CD4-positive, alpha-beta T cell treated with Interleukin-4 for 1 hour (primary cell): ENCODE results near the gene PRR9.
"Not testable (repeated sequence)": the region's sequence is repeated elsewhere in the genome, so short reads cannot be mapped to it uniquely, and the experiment has no call there.

Experiments
- DNase-seq, 2 donors: peaks; one replicate each; pipeline ENCODE4 v3.0.0-alpha.2; 2020 to 2022

Gene PRR9, protein sequence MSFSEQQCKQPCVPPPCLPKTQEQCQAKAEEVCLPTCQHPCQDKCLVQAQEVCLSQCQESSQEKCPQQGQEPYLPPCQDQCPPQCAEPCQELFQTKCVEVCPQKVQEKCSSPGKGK

DNA sequence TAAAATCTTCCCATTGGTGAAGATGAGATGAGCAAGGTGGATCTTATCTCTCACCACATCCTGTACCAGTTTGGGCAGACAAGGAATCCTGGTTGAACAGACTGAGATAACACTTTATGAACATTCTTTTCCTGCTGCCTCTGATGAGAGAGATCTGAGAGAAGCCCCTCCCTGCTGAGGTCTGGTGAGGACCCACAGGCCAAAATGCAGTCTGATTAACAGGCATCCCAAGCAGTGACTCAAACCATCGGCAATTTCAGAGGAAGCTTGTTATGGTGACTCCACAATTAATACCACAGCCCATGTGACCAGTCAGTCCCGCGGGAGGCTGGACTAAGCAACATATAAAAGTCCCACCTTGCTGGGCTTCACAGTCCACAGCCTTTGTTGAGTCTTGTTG, at the start of gene PRR9:
PRR9 (plus strand) TSS at position 373 of the 400 bp plus-strand sequence. CDS start 561 bp downstream, outside the sequence.
- DNase-seq = no peak

DNA sequence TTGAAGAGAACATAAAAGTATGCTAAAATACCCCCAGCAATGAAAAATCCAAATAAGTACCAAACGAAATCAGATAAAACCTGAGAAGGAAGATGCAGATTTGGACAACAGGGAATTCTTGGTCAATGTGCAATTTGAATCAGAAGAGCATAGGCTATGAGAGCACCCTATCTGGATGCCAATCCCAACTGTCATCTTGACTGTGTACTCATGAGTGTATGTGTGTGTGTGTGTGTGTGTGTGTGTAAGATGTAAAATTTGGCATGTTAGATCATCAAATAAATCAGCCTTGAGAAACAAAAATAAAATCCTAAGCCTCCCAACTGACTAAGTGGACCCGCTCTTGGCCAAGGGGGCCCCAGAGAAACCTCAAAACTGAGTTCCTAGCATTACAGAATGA, 48.7 kb upstream of the PRR9 start:
- DNase-seq = no peak

DNA sequence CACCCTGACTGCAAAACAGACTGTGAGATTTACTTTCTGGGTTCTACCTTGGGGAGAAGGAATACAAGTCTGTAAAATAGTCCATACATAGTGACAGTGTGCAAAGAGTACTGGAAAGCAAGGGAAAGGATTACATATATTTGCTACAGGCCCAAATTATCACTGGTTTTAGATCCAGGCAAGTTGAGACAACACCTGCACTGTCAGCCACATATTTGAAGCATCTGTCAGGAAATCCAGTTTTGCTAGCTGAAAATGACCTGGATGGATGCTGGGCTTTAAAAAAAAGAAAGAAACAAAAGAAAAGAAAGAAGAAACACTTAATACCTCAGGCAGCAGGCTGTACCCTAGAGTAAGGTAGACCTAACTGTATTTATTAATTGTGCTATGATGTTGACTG, 42.8 kb upstream of the PRR9 start:
- DNase-seq = no peak

DNA sequence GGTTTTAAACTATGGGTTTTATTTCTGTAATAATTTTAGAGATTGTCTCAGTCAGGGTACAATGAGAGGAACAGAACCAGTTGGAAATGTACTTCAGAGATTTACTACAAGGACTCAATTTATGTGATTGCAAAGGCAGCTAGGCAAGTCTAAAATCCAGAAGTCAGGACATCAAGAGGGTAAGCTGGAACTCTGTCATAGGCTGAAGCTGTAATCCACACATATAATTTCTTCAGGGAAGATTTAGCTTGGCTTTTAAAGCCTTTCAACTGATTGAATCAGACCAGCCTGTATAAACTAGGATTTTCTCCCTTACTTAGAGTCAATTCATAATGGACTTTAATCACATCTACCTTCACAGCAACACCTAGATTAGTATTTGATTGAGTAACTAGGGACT, 38.5 kb upstream of the PRR9 start:
- DNase-seq = no peak

DNA sequence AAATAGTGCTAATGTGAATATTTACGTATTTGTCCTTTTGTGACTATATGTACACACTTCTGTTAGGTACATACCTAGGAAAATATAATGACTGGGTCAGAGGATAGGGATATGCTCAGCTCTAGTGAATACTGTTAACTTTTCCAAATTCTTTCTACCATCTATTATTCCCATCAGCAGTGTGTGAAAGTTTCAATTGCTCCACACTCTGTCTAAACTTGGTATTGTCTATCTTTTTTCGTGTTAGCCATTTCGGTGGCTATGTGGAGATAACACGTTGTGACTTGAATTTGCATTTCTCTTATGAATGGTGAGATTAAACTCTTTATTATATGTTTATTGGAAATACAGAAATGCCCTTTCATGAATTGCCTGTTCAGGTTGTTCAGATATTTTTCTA, 36.8 kb upstream of the PRR9 start:
- no peak for DNase-seq

DNA sequence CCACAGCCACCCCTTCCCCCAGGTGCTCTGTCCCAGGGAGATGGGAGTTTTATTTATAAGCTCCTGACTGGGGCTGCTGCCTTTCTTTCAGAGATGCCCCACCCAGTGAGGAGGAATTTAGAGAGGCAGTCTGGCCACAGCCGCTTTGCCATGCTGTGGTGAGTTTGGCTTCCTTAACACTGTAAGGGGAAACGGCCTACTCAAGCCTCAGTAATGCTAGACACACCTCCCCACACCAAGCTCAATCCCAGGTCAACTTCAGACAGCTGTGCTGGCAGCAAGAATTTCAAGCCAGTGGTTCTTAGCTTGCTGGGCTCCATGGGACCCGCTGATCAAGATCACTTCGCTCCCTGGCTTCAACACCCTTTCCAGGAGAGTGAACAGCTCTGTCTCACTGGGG, 29.1 kb upstream of the PRR9 start:
- not testable (repeated sequence) for DNase-seq

DNA sequence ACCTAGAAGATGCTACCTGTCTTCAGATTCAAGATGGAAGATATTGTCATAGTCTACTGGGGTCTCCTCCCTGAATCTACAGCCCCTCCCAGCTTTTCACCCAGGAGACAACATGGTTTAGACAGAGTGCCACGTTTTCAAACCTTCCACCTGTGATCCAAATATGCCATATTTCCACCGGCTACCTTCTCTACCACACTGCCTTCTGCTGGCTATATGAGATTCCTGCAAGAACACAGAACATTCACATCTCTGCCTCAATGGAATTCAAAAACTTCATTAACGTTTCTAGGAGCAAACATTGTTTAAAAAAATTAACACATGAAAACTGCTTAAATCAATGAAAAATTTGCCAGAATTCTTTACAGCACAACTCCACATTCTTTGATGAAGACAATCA, 27.0 kb upstream of the PRR9 start:
- no peak for DNase-seq

DNA sequence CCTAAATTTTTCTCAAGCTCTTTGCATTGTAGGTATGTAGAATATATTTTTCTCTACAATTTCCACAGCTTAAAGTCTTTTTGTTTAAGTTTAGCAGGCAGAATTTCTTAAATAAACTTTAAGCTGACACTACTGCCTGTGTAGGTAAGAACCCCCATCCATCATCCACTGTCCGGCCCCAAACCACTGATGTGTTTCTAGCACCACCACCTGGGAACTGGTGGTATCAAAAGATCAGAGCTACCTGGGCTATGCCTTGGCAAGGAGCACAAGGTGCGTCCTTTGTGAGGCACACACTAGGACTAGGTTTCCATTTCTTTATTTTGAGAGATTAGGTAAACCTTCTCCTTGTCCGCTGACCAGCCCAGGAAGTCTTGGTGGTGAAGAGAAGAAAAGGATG, 24.7 kb upstream of the PRR9 start:
- no peak for DNase-seq

DNA sequence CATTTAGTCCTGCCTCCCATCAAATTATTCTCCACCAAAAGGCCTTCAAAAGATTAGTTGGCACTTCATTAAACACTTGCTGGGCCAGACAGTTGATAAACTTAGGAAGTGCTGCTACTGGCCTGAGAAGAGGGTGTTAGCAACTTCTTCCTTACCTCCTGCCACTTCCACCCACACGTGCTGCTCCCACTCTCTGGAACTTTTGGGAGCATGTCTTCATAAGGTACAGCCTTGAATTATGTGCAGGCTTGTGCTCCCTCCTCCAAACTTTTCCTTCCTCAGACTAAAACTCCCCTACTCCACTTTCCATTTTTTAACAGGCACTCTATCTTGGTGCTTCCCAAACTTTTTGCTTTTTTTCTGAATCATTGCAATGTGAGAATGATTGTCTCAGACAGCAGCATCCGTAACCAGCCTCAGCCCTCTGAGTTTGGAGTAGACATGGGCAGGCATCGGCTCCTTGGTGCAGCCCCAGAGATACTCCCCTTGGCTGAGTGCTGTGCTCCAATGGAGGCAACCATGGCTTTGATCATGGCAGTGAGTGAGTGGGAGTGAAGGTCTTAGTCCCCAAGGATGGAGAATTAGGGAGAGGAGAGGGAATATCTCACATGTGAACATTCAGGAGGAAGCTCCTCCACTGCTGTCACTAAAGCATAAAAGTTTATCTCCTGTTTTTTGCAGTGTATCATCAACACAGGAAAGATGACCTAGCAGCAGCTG, 22.9 kb upstream of the PRR9 start:
- no peak for DNase-seq

DNA sequence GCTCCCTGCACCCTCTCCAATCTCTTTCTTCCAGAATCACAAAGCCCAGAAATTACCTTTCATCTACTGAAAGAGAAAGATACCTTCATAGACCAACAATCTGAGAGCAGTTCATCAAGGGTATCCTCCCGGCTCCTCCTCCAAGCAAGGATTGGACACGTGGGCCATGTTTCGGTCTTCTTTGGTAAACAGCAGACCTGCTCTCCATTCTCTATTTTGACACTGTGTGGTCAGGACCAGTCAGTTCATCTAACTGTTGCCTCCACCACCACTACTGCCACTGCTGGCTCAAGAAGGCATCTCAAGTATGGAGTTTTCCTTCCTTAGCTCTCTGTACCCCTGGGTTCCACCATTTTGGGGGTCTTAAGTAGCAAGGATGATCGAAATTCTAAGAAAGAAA, 22.2 kb upstream of the PRR9 start:
- DNase-seq = no peak

DNA sequence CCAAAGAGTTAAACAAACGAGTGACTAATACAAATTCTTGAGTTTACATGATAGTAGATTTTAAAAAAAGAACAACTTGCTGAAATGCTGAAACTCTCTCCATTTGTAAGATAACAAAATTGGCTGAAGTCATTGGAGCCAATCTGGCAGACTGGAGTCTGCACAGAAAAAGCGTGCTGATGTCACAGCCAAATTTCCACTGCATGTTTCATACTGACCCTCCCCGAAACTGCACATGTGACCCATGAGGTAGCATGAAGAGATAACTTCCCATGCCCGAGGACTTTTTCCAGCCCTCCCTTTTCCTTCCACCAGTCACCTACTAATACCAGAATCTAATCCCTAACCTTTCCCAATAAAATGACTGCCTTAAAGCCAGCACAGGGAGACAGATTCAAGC, 15.4 kb upstream of the PRR9 start:
- no peak for DNase-seq

DNA sequence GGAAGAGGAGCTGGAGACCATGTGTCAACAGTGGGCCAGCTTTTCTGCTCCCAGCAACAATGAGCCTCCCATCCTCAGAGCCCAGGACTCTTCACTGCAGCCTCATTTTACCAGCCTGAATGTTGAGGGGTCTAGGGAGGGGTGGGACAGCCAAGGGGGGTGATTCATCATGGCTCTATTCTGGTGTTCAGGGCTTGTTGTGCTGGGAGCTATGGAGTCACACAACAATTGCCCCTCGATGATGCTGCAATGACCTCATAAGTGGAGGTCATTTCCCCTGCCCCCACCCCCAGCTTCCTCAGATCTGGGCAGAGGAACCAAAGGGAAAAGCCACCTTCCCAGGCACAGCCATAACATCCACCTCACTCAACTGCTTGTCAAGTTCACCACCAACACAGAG, 14.3 kb upstream of the PRR9 start, which contains the start of gene LELP1:
LELP1 (plus strand) TSS at position 301 of the 400 bp plus-strand sequence. CDS start 1,278 bp downstream, outside the sequence.
- DNase-seq = no peak

DNA sequence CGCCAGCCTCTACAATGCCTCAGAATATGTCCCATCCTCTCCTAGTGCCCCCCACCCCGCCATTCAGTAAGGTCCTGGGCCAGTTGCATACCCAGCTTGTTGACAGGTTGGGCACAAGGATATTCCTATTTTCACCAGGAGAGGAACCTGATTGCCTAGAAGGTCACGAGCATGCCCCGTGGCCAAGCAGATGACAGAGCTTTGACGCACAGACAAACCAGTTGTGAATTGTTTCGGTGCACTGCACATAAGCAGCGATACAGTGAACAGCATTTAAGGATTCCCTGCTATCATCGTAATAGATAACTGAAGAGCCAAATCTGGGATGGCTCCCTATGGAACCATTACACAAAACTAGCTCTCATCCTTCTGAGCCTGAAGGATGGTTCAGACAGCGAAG, 10.8 kb upstream of the PRR9 start:
- DNase-seq = no peak

DNA sequence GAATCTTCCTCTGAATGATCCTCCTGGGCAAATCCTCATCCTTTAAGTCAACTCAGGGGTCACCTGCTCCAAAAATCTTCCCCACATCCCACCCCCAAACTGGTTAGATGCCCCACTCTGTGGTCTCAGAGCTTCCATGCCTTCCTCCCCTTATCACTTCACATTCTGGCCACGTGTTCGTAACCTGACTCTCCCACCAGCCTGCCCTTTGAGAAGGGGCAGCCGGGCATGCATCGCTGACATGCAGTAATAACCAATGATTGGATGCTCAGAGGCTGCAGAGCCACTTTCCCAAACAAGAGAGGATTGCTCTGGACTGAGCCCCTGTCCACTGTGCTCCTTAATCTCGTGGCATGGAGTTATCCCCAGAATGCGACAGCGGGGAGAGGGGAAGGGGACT, 7.2 kb upstream of the PRR9 start:
- no peak for DNase-seq

DNA sequence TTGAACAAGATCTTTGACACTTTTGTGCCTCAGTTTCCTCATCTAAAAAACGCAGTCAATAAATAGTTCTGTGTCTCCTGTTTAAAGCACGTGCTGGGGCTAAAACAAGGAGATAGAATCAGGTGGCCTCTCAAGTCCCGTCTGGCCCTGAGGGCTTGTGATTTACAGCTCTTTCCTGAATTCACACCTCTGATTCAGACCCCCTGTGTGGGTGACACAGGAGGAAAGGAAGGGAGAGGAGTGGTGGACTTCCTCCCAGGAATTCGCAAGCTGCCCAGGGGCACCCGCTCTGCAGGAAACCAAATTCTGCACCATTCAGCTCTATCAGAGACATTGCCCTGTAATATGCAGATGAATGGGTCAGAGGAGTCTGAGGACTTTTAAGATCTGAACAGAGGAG, 5.2 kb upstream of the PRR9 start:
- no peak for DNase-seq

DNA sequence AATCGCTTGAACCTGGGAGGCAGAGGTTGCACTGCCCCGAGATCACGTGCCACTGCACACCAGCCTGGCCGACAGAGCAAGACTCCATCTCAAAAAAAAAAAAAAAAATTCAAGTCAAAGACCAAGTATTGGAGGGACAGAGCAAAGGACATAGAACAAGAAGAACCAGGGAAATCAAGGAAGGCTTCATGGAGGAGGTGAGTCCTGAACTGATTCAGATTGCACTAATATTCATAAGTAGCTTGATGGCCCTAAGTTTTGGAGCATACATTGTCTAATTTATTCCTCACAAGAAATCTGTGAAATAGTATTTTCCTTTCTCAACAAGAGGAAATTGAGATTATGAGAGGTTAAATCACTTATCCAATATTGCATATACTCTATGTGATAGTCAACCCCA, 3.9 kb upstream of the PRR9 start:
- DNase-seq = no peak

DNA sequence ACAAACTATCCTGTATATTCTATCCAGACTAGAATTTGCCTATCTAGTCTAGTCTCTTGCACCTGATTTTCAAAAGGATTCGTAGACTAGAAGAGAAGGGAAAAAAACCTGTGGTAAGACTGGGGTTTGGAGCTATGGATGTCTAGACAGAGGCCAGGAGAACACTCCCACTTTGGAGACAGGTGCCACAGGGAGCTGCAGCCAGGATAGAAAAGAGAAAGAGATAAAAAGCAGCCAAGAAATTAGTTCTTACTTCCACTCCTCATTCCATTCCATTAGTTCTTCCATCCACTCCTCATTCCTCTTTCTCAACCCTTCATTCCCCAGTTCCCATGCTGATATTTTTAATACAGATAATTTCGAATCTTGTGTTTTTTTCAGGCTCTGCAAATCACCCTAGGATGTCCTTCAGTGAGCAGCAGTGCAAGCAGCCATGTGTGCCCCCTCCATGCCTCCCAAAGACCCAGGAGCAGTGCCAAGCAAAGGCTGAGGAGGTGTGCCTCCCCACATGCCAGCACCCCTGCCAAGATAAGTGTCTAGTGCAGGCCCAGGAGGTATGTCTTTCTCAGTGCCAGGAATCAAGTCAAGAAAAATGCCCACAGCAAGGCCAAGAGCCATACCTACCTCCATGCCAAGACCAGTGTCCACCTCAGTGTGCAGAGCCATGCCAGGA, 496 bp downstream of the PRR9 start:
- DNase-seq = no peak

DNA sequence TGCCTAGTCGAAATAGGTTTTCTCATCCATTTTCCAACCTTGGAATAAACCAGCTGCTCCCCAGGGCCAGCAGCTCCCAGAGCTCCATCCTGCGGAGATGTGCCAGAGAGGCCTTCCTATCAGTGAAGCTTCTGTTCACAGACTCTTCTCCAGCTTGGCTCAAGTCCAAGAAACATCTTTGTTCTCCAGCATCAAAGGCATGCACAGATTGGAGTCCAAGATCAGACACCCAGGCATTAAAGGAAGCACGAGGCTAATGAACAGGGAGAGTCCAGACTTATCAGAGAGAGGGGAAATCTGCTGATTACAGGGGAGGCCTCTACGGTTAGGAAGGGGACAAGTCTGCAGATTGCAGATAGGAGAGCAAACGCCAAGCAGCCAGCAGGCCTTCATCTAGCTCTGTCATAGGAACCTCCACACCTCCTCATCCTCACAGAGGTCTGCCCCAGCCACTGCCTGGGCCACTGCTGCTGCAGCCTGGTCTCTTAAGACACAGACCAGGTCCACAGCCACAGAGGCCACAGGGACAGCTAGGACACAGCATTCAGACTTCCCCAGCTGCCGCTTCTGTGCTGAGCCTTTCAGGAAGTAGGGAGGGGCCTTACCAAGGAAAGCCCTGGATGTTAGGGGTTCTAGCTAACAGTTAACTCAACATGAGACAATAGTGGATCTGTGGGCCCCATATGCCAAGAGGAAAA, 3.4 kb downstream of the PRR9 start:
- no peak for DNase-seq

DNA sequence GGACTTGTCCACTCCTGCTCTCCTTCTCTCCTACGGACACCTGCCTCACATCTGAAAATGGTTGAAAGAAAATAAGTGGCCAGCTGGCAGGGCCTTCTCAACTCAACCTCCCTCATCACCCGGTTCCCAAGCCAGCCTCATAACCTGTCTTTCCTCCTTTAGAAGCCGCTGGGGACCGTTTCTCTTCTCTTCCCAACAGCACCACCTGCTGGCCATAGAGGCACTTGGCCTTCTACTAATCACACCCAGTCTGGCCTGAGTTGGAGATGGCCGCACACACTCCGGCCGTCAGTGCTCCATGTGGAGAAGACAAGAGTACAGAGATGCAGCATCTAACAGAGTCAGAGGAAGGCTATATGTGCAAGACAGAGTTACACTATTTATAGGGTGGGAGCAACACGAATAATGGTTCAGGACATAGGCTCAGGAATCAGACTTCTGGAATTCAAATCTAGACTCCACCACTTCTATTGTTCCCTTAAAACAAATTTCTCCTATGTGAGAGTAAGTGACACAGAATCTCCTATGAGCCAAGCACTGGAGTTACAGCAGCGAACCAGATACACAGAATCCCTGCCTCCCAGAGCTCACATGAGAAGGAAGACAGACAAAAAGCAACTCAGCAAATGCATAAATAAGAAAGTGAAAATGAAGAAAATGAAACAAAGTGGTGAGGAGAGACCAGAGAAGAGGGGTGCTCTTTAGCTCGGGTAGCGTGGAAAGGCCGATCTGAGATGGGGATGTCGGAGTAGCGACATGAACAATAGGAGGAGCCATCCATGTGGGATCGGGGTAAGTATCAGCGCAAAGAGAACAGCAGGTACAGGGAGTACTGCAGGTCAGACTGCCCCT, 5.9 kb downstream of the PRR9 start:
- DNase-seq = peak; percentile 40 to 49

DNA sequence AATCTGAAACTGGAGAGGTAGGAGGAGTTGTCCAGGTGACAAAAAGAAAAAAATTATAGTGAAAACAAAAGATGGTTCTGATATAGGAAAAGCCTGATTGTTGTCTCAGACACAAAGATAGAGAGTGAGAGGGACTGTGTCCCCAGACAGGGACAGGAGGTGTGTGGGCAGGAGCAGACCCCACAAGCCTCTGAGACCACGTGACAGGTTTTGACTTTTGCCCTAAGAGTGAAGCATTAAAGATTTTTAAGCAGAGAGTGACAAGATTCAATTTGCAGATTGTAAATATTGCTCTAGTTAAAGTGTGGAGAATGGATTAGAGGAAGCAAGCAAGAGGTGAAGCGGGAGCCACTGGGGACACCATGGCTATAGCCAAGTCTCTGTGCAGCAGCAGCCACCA, 10.4 kb downstream of the PRR9 start:
- DNase-seq = no peak

DNA sequence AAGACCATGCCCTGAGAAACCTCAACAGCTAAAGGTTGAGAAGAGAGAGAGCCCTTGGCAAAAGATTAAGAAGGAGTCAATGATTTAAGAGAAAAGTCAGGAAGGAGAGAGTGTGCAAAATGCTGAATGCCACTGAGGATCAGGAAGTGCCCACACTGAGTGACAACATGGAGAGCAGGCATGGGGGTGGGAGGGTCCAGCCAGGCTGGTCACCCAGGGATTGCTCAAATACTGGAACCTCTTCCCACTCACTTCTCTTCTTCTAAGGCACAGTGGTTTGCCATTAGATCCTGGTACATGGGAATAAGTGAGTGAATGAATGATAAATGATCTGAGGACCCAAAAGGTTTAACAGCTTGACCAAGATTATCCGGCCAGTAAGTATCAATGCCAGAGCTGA, 11.1 kb downstream of the PRR9 start:
- DNase-seq = no peak

DNA sequence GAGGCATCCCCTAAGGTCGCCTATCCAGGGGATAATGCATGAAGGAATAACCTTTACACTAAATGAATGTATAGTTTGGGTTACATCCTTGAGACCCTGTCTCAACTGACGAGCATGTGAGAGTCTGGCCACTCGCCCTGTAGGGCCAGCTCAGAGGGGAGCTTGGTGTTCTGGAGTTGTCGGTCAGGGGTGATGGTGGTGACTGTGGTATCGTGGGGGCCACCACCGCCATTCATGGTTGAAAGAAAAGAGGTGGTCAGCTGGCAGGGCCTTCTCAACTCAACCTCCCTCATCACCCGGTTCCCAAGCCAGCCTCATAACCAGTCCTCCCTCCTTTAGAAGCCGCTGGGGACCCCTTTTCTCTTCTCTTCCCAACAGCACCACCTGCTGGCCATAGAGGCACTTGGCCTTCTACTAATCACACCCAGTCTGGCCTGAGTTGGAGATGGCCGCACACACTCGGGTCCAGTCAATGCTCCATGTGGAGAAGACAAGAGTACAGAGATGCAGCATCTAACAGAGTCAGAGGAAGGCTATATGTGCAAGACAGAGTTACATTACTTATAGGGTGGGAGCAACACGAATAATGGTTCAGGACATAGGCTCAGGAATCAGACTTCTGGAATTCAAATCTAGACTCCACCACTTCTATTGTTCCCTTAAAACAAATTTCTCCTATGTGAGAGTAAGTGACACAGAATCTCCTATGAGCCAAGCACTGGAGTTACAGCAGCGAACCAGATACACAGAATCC, 11.9 kb downstream of the PRR9 start:
- peak in 1 of 2 donors; percentile 4 for DNase-seq
